HCT116 (cell line): Measurements from ENCODE around the gene ANO6. TPM values are rescaled to one million over a fixed set of nuclear protein-coding genes. Genes with fewer than 3 reads are reported as not detected.
A peak's percentile ranks its signal among the peaks of the same experiment; 100 is the strongest.

Experiments
- ATAC-seq: fragments of 200-7000 bp; cut with Tn5 transposase; 2 replicates; pipeline ENCODE4 v1.9.1; 2020; ENCODE audit warnings: mild to moderate bottlenecking, moderate library complexity
- BruUV-seq: library from RNA; stranded (reverse); fragments of 400-500 nt; replicated peaks from 2 replicates; lab custom pipeline; 2021; lab: Mats Ljungman, UMichigan
- CTCF ChIA-PET: fragments of 300-600 bp; sonication (Branson Sonifier 250); formaldehyde crosslinking; loops from one replicate; lab custom pipeline; 2021; ENCODE audit warnings: antibody characterized with exemption; lab: Charles Lee
- POLR2A ChIA-PET: fragments of 300-600, 350-600 bp; sonication (Branson Sonifier 250); formaldehyde crosslinking; loops from one replicate; lab custom pipeline; 2021; ENCODE audit warnings: antibody characterized with exemption; lab: Charles Lee
- RAD21 ChIA-PET, 2 experiments: fragments of 300-600 bp; sonication (Branson Sonifier 250); formaldehyde crosslinking; loops; one replicate each; lab custom pipeline; 2023; ENCODE audit warnings: low total read pairs in 2 of 2; ENCODE audit not compliant: uncharacterized antibody in 2 of 2, unreplicated experiment in 2 of 2, low non-redundant PET in 1 of 2; lab: Charles Lee
- DNase-seq: peaks from one replicate; pipeline ENCODE4 v3.0.0-alpha.2; 2010; ENCODE audit warnings: low read depth, low spot score
- H2AFZ ChIP-seq: fragments of 200-600 bp; shearing (Covaris generic), sonication (generic); 2 replicates; pipeline ENCODE4 v1.6.1; 2017; ENCODE audit warnings: low read depth, mixed run types, mixed read lengths, antibody characterized with exemption, low read length; ENCODE audit not compliant: poor library complexity, severe bottlenecking
- H3K27ac ChIP-seq: 2 replicates; pipeline ENCODE4 v1.5.1; 2012; ENCODE audit warnings: low read depth, low read length
- H3K27me3 ChIP-seq: fragments of 200-600 bp; sonication (generic); 2 replicates; pipeline ENCODE4 v1.6.1; 2016; ENCODE audit warnings: mixed run types, low read length, mixed read lengths; ENCODE audit not compliant: insufficient read depth
- H3K36me3 ChIP-seq, 2 experiments: fragments of 200-500 bp in 1 of 2; fragments of 200-600 bp in 1 of 2; sonication (Bioruptor generic) in 1 of 2; sonication (generic) in 1 of 2; 2 replicates each; pipeline versions ENCODE4 v1.5.1 to v1.6.1; 2014 to 2016; ENCODE audit warnings: low read length in 2 of 2, inconsistent platforms in 1 of 2, mixed read lengths in 1 of 2, mixed run types in 1 of 2; ENCODE audit not compliant: insufficient read depth in 2 of 2, control insufficient read depth in 1 of 2
- H3K4me1 ChIP-seq, 2 experiments: fragments of 200-600 bp in 1 of 2; sonication (generic) in 1 of 2; 2 replicates each; pipeline versions ENCODE4 v1.5.1 to v1.6.1; 2012 to 2017; ENCODE audit warnings: low read length in 2 of 2, inconsistent platforms in 1 of 2, mild to moderate bottlenecking in 1 of 2, mixed read lengths in 1 of 2, mixed run types in 1 of 2, moderate library complexity in 1 of 2; ENCODE audit not compliant: insufficient read depth in 2 of 2, control insufficient read depth in 1 of 2
- H3K4me2 ChIP-seq: fragments of 200-600 bp; sonication (generic); 2 replicates; pipeline ENCODE4 v1.6.1; 2017; ENCODE audit warnings: mixed run types, low read length, mixed read lengths
- H3K4me3 ChIP-seq, 2 experiments: fragments of 200-600 bp in 1 of 2; sonication (generic) in 1 of 2; replicated peaks in 1 of 2; 2 replicates each; pipeline ENCODE4 v1.5.1; 2011 to 2016; ENCODE audit warnings: low read length in 2 of 2, control low read depth in 1 of 2, low read depth in 1 of 2, mild to moderate bottlenecking in 1 of 2, mixed read lengths in 1 of 2, mixed run types in 1 of 2
- H3K79me2 ChIP-seq: fragments of 200-600 bp; sonication (generic); 2 replicates; pipeline ENCODE4 v1.6.1; 2017; ENCODE audit warnings: mild to moderate bottlenecking, mixed run types, low read length, moderate library complexity, mixed read lengths; ENCODE audit not compliant: insufficient read depth
- H3K9ac ChIP-seq: fragments of 200-600 bp; sonication (generic); 2 replicates; pipeline ENCODE4 v1.6.1; 2016; ENCODE audit warnings: low read length, mixed read lengths
- H3K9me2 ChIP-seq: fragments of 200-600 bp; sonication (generic), shearing (Covaris generic); 2 replicates; pipeline ENCODE4 v1.6.1; 2017; ENCODE audit warnings: mixed run types, mild to moderate bottlenecking, moderate library complexity; ENCODE audit not compliant: insufficient read depth
- H3K9me3 ChIP-seq, 2 experiments: fragments of 200-500 bp in 1 of 2; fragments of 200-600 bp in 1 of 2; sonication (Bioruptor generic) in 1 of 2; sonication (generic) in 1 of 2; 2 replicates each; pipeline ENCODE4 v1.6.1; 2014 to 2017; ENCODE audit warnings: low read length in 2 of 2, mixed read lengths in 2 of 2, inconsistent platforms in 1 of 2, low read depth in 1 of 2, mild to moderate bottlenecking in 1 of 2, mixed run types in 1 of 2, moderate library complexity in 1 of 2; ENCODE audit not compliant: control insufficient read depth in 1 of 2, insufficient read depth in 1 of 2
- H4K20me1 ChIP-seq: fragments of 200-600 bp; sonication (generic), shearing (Covaris generic); 2 replicates; pipeline ENCODE4 v1.6.1; 2017; ENCODE audit warnings: mixed run types, mild to moderate bottlenecking, moderate library complexity; ENCODE audit not compliant: insufficient read depth
- CBX3 ChIP-seq: IDR thresholded peaks from 2 replicates; pipeline ENCODE4 v1.6.1; 2012; ENCODE audit warnings: low read depth
- CEBPB ChIP-seq: IDR thresholded peaks from 2 replicates; pipeline ENCODE4 v1.6.1; 2012; ENCODE audit warnings: low read depth
- FOSL1 ChIP-seq: IDR thresholded peaks from 2 replicates; pipeline ENCODE4 v1.6.1; 2012; ENCODE audit warnings: low read depth
- POLR2AphosphoS5 ChIP-seq: IDR thresholded peaks from 2 replicates; pipeline ENCODE4 v1.6.1; 2011; ENCODE audit warnings: mild to moderate bottlenecking, low read depth, low read length, moderate library complexity
- RAD21 ChIP-seq: IDR thresholded peaks from 2 replicates; pipeline ENCODE4 v1.6.1; 2012; ENCODE audit warnings: low read depth, mild to moderate bottlenecking
- SIN3A ChIP-seq: IDR thresholded peaks from 2 replicates; pipeline ENCODE4 v1.6.1; 2012; ENCODE audit warnings: low read depth
- YY1 ChIP-seq: IDR thresholded peaks from 2 replicates; pipeline ENCODE4 v1.6.1; 2011; ENCODE audit warnings: low read length, low read depth, moderate library complexity, mild to moderate bottlenecking; ENCODE audit not compliant: insufficient replicate concordance; ENCODE audit errors: extremely low read depth
- ZFX ChIP-seq: fragments of 450-650 bp; IDR thresholded peaks from 2 replicates; pipeline ENCODE4 v1.6.1; 2017
- intact Hi-C: fragments of 100-400 bp; cut with micrococcal nuclease; formaldehyde crosslinking; loops from 2 replicates; pipeline ENCODE4 v1.10.0; 2022
- total RNA-seq: library from RNA; stranded (reverse); gene quantifications from one replicate; pipeline ENCODE4 v1.2.1, GENCODE V29; 2021; ENCODE audit not compliant: unreplicated experiment
- TF ChIP-seq, protein P1 (sequence below), 3 experiments: fragments of 200-600 bp in 1 of 3; sonication (generic) in 1 of 3; IDR thresholded peaks in 2 of 3; conservative IDR thresholded peaks in 1 of 3; 2 replicates each; pipeline ENCODE4 v1.5.1; 2012 to 2017; ENCODE audit warnings: low read depth in 2 of 3, low read length in 2 of 3, antibody characterized with exemption in 1 of 3, borderline replicate concordance in 1 of 3, control low read depth in 1 of 3, mild to moderate bottlenecking in 1 of 3, mixed read lengths in 1 of 3, mixed run types in 1 of 3, moderate library complexity in 1 of 3; ENCODE audit not compliant: insufficient read depth in 1 of 3

ANO6 gene
- total RNA-seq, 1 experiment from 2014 or later, result 36.7 TPM

DNA sequence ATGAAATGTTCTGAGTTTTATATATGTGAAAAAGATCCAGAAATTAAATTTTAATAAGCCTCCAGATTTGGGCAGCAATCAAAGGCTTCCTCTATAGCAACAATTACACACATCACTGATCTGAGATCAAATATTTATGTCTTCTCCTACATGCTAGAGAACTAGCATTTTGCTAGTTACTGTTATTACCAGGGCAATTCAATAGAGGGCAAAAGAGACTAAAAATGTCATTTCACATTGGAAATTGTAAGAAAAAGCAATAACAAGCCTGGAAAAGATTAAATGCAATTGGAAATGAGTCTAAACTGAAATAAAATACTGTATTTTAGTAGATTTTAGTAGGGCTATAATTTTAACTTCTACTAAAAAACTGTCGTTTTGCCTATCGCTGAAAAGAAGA lies 32.6 kb upstream of the ANO6 start:
- intact Hi-C loops, result loop anchor here (5.0 kb wide), 1 partner anchor 564 kb away; no protein-coding TSS in a partner anchor
- Histone ChIP-seq H3K4me3 (no peak overlapping the region), H3K9me3 (no peaks in the 10 kb centered on the region), H4K20me1 (no peaks in the 10 kb centered on the region), H3K36me3 (no peaks in the 10 kb centered on the region), H3K9ac (no peak overlapping the region), H3K27me3 (no peaks in the 10 kb centered on the region), H2AFZ (no peak overlapping the region), H3K9me2 (no peaks in the 10 kb centered on the region), H3K27ac (no peak overlapping the region), H3K79me2 (no peaks in the 10 kb centered on the region), H3K4me2 (no peak overlapping the region), H3K4me1 (no peaks in the 10 kb centered on the region)
- CTCF ChIA-PET, result interaction anchor here (0.7 to 1.9 kb wide), 3 partner anchors 32 to 361 kb away, joined by 3 to 10 read pairs (median 4); partner anchors contain the start of gene ANO6
- DNase-seq (no peak), ATAC-seq (no peak)
- RAD21 ChIA-PET, result interaction anchor here in 1 of 2 experiments (0.9 kb wide), 1 partner anchor 9 kb away, joined by 3 read pairs; no protein-coding TSS in a partner anchor
- POLR2A ChIA-PET, result no interaction called here
- no TSS peak for BruUV-seq
- no peak for TF ChIP-seq FOSL1
- TF ChIP-seq YY1, result no peak
- no peak for TF ChIP-seq CBX3
- TF ChIP-seq SIN3A, result no peak
- TF ChIP-seq, protein P1, sequence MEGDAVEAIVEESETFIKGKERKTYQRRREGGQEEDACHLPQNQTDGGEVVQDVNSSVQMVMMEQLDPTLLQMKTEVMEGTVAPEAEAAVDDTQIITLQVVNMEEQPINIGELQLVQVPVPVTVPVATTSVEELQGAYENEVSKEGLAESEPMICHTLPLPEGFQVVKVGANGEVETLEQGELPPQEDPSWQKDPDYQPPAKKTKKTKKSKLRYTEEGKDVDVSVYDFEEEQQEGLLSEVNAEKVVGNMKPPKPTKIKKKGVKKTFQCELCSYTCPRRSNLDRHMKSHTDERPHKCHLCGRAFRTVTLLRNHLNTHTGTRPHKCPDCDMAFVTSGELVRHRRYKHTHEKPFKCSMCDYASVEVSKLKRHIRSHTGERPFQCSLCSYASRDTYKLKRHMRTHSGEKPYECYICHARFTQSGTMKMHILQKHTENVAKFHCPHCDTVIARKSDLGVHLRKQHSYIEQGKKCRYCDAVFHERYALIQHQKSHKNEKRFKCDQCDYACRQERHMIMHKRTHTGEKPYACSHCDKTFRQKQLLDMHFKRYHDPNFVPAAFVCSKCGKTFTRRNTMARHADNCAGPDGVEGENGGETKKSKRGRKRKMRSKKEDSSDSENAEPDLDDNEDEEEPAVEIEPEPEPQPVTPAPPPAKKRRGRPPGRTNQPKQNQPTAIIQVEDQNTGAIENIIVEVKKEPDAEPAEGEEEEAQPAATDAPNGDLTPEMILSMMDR (IDR thresholded peaks at IDR 0.05 in 2 of 3, conservative IDR thresholded peaks at IDR 0.05 in 1 of 3; ENCODE audit: borderline replicate concordance in 1 of 3, insufficient read depth in 1 of 3, low read depth in 2 of 3, low read length in 2 of 3), result peak; percentile 6 to 43 (median 27); a peak in 3 of 6 replicates
- TF ChIP-seq CEBPB, result no peak
- peak; percentile 60 for TF ChIP-seq RAD21
- no peak for TF ChIP-seq ZFX
- no peak for TF ChIP-seq POLR2AphosphoS5
